Panc1 (cell line): ENCODE data around the gene STARD7.

Source experiments
- CTCF ChIP-seq: fragments of 450-650 bp; IDR thresholded peaks from 2 replicates; pipeline ENCODE4 v1.5.1; 2017; ENCODE audit warnings: mild to moderate bottlenecking
- POLR2AphosphoS5 ChIP-seq: IDR thresholded peaks from 2 replicates; pipeline ENCODE4 v1.6.1; 2012; ENCODE audit warnings: mild to moderate bottlenecking, low read depth, low read length, moderate library complexity

DNA sequence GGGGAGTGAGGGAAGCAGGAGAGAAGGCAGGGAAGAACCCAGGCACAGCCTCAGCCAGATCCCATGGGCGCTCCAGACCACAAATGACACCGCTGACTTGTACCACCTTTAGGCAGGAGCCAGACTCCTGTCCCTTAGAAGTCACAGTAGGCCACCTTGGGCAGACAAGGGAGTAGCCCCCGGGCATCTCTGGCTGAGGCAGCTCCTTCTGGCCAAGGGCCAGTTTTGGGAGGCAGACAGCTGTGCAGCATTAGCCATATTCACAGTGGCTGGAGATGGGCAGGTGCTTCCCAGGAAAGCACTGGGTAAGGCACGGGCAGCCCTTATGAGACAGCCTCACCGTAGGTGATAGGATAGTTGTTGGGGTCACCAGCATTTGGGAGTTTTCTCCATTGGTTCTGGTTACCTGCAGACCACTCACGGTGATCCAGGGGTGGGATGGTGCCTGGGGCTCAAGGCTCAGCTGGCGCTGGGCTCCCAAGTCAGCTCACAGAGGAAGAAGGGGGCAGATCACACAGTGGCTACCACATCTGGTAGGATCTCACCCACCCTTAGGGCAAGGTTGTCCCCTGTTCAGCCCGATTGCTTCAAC, 72.4 kb downstream of the STARD7 start:
- TF ChIP-seq CTCF (no peak), POLR2AphosphoS5 (no peak)
